Suprapubic skin (tissue), 4 donors: Measurements from ENCODE around the gene TAB3. TPM values are rescaled to one million over a fixed set of nuclear protein-coding genes. Genes with fewer than 3 reads are reported as not detected.

Experiments used
- DNase-seq, 2 donors: peaks; one replicate each; pipeline ENCODE4 v3.0.0-alpha.2; 2019; ENCODE audit warnings: low spot score in 2 of 2
- H3K27ac ChIP-seq: fragments of 200-600 bp; sonication (generic); one replicate; pipeline ENCODE4 v1.5.1; 2019
- H3K27me3 ChIP-seq: fragments of 200-600 bp; sonication (generic); one replicate; pipeline ENCODE4 v1.5.1; 2019
- H3K36me3 ChIP-seq: fragments of 200-600 bp; sonication (generic); one replicate; pipeline ENCODE4 v1.5.1; 2019
- H3K4me1 ChIP-seq: fragments of 200-600 bp; sonication (generic); one replicate; pipeline ENCODE4 v1.5.1; 2019
- H3K4me3 ChIP-seq: fragments of 200-600 bp; sonication (generic); one replicate; pipeline ENCODE4 v1.5.1; 2019; ENCODE audit warnings: mild to moderate bottlenecking
- H3K9me3 ChIP-seq: fragments of 200-600 bp; sonication (generic); one replicate; pipeline ENCODE4 v1.5.1; 2019
- EP300 ChIP-seq: sonication (generic); formaldehyde crosslinking; IDR thresholded peaks from one replicate; pipeline ENCODE4 v1.6.1; 2017; ENCODE audit warnings: antibody characterized with exemption
- POLR2A ChIP-seq, 2 donors: fragments of 450-650 bp; IDR thresholded peaks; one replicate each; pipeline ENCODE4 v1.6.1; 2017; ENCODE audit warnings: antibody characterized with exemption in 2 of 2, mild to moderate bottlenecking in 2 of 2, moderate library complexity in 2 of 2
- POLR2AphosphoS5 ChIP-seq, 3 donors: sonication (generic); formaldehyde crosslinking; IDR thresholded peaks; one replicate each; pipeline ENCODE4 v1.6.1; 2017; ENCODE audit warnings: antibody characterized with exemption in 3 of 3
- WGBS: methylation state at CpG from one replicate; pipeline ENCODE4 v1.1.5; 2018; 5-methylcytosine and 5-hydroxymethylcytosine counted together
- total RNA-seq, 4 donors: library from RNA; depleted of rRNA; stranded (reverse); fragments of >200 nt; gene quantifications; one replicate each; pipeline ENCODE4 v1.1.0, GENCODE V29; 2016
- TF ChIP-seq, protein P1 (sequence below), 2 donors: fragments of 200-600 bp in 1 of 2; fragments of 450-650 bp in 1 of 2; sonication (generic) in 1 of 2; IDR thresholded peaks; one replicate each; pipeline ENCODE4 v1.5.1; 2016 to 2019; ENCODE audit warnings: antibody characterized with exemption in 2 of 2, mild to moderate bottlenecking in 1 of 2, moderate library complexity in 1 of 2

TAB3 gene
- total RNA-seq, 4 donors from 2014 or later, result 23.2 to 41.9 (median 26.8) TPM

DNA sequence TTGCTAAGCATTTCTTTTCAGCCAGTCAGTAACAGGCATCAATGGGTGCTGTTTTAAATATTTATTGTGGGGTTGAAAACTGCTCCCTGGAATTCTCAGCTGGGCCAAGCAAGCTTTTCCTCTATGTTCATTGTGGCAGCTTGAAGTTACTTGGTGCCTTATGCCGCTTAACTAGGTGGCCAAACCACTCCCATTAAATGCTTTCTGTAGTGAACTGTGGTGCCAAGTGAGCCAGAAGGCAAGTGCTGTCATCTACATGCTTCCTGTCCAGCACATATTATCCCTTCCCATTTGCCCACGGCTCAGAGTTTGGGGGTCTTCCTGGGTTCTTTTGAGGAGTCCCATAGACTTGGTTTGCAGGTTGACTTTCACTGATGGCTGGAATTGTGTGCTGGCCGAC, 64.8 kb downstream of the TAB3 start:
- no peak for DNase-seq
- TF ChIP-seq POLR2AphosphoS5 (IDR thresholded peaks at IDR 0.05), result no peak
- TF ChIP-seq, protein P1, sequence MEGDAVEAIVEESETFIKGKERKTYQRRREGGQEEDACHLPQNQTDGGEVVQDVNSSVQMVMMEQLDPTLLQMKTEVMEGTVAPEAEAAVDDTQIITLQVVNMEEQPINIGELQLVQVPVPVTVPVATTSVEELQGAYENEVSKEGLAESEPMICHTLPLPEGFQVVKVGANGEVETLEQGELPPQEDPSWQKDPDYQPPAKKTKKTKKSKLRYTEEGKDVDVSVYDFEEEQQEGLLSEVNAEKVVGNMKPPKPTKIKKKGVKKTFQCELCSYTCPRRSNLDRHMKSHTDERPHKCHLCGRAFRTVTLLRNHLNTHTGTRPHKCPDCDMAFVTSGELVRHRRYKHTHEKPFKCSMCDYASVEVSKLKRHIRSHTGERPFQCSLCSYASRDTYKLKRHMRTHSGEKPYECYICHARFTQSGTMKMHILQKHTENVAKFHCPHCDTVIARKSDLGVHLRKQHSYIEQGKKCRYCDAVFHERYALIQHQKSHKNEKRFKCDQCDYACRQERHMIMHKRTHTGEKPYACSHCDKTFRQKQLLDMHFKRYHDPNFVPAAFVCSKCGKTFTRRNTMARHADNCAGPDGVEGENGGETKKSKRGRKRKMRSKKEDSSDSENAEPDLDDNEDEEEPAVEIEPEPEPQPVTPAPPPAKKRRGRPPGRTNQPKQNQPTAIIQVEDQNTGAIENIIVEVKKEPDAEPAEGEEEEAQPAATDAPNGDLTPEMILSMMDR (IDR thresholded peaks at IDR 0.05), result no peak
- TF ChIP-seq POLR2A (IDR thresholded peaks at IDR 0.05), result no peak
- TF ChIP-seq EP300, result no peak

DNA sequence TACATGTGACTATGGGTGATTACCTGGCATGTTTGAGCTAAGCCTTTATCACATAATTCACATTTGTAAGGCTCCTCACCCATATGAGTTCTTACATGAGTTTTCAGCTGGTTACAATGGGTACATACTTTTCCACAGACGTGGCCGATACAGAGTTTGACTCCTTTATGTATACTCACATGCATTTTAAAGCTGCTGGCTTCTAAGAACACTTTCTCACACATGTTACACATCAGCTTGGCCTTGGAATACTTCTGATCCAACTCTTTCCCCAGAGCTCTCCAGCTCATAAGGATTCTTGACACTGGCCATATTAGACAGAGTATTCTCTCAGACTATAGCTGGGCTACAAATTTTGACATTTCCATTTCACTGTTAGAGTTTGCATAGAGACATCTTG, 66.3 kb downstream of the TAB3 start:
- Histone ChIP-seq H3K9me3 (no peaks in the 10 kb centered on the region), H3K27ac (no peak overlapping the region), H3K27me3 (no peaks in the 10 kb centered on the region), H3K36me3 (no peaks in the 10 kb centered on the region), H3K4me3 (no peak overlapping the region), H3K4me1 (no peaks in the 10 kb centered on the region)
- TF ChIP-seq POLR2A (IDR thresholded peaks at IDR 0.05), result no peak
- TF ChIP-seq EP300, result no peak
- TF ChIP-seq, protein P1 (IDR thresholded peaks at IDR 0.05), result no peak
- TF ChIP-seq POLR2AphosphoS5 (IDR thresholded peaks at IDR 0.05), result no peak
- WGBS, result 66% methylated on average over 2 of the region's 2 CpGs
- no peak for DNase-seq

More for the DNA sequence above, 64.8 kb downstream of the TAB3 start:
- Histone ChIP-seq H3K4me1 (no peaks in the 10 kb centered on the region), H3K36me3 (no peaks in the 10 kb centered on the region), H3K9me3 (no peaks in the 10 kb centered on the region), H3K27ac (no peak overlapping the region), H3K27me3 (no peaks in the 10 kb centered on the region), H3K4me3 (no peak overlapping the region)
- WGBS, result 52% methylated on average over 3 of the region's 3 CpGs

DNA sequence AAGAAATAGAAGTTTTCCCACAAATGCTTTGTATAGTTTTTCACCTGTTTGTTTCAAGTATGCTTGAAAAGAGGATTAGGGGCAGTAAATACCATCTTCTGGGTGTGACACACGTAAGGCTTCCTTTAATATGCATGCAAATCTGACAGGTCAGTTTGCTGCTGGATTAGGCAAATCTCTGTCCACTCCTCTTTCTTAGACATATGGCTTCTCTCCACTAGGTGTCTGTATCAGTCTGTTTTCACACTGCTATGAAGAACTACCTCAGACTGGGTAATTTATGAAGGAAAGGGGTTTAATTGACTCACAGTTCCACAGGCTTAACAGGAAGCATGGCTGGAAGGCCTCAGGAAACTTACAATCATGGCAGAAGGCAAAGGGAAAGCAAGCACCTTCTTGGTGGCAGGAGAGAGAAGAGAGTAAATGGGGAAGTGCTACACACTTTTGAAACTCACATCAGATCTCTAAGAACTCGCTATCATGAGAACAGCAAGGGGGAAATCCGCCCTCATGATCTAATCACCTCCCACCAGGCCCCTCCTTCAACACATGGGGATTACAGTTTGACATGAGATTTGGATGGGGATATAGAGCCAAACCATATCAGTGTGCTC, 66.9 kb downstream of the TAB3 start:
- 48% methylated on average over 3 of the region's 3 CpGs for WGBS
- no peak for TF ChIP-seq EP300
- no peak for TF ChIP-seq POLR2AphosphoS5 (IDR thresholded peaks at IDR 0.05)
- TF ChIP-seq POLR2A (IDR thresholded peaks at IDR 0.05), result no peak
- TF ChIP-seq, protein P1 (IDR thresholded peaks at IDR 0.05), result no peak
- no peak overlapping the region for H3K4me3 ChIP-seq
- no peaks in the 10 kb centered on the region for H3K4me1 ChIP-seq
- no peak for DNase-seq
- no peaks in the 10 kb centered on the region for H3K9me3 ChIP-seq
- H3K27me3 ChIP-seq, result no peaks in the 10 kb centered on the region
- no peaks in the 10 kb centered on the region for H3K36me3 ChIP-seq
- no peak overlapping the region for H3K27ac ChIP-seq

DNA sequence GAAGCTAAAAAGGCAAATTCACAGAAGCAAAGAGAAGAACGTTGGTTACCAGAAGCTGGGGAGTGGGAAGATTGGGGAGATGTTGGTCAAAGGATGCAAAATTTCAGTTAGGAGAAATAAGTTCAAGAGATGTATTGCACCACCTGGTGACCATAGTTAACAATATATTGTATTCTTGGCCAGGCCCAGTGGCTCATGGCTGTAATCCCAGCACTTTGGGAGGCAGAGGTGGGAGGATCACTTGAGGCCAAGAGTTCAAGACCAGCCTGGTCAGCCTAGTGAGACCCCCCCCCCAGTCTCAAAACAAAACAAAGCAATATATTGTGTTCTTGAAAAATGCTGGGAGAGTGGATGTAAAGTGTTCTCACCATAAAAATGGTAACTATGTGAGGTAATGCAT, 67.9 kb downstream of the TAB3 start:
- no peaks in the 10 kb centered on the region for H3K36me3 ChIP-seq
- no peaks in the 10 kb centered on the region for H3K27me3 ChIP-seq
- no peak overlapping the region for H3K27ac ChIP-seq
- 66% methylated on average over 1 of the region's 1 CpG for WGBS
- TF ChIP-seq EP300 (no peak), POLR2A (IDR thresholded peaks at IDR 0.05) (no peak), POLR2AphosphoS5 (IDR thresholded peaks at IDR 0.05) (no peak)
- TF ChIP-seq, protein P1 (IDR thresholded peaks at IDR 0.05), result no peak
- H3K4me1 ChIP-seq, result no peaks in the 10 kb centered on the region
- H3K4me3 ChIP-seq, result no peak overlapping the region
- no peak for DNase-seq
- H3K9me3 ChIP-seq, result no peaks in the 10 kb centered on the region

DNA sequence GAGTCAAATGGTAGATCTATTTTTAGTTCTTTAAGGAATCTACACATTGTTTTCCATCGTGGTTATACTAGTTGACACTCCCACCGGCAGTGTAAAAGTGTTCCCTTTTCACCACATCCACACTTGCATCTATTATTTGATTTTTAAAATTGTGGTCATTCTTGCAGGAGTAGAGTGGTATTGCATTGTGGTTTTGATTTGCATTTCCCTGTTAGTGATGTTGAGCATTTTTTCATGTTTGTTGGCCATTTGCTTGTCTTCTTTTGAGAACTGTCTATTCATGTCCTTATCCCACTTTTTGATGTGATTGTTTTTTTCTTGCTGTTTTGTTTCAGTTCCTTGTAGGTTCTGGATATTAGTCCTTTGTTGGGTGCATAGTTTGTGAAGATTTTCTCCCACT, 70.0 kb downstream of the TAB3 start:
- Histone ChIP-seq H3K27ac (no peak overlapping the region), H3K4me1 (no peaks in the 10 kb centered on the region), H3K9me3 (no peaks in the 10 kb centered on the region), H3K36me3 (no peaks in the 10 kb centered on the region), H3K27me3 (no peaks in the 10 kb centered on the region), H3K4me3 (no peak overlapping the region)
- WGBS, result 52% methylated on average over 2 of the region's 2 CpGs
- TF ChIP-seq POLR2A (IDR thresholded peaks at IDR 0.05) (no peak), EP300 (no peak), POLR2AphosphoS5 (IDR thresholded peaks at IDR 0.05) (no peak)
- TF ChIP-seq, protein P1 (IDR thresholded peaks at IDR 0.05), result no peak
- no peak for DNase-seq
